ENCODE data around the gene TCEA3. TPM values are rescaled to one million over a fixed set of nuclear protein-coding genes. Genes with fewer than 3 reads are reported as not detected.

TCEA3 gene
- total and polyA plus RNA-seq, 2 of the 4 experiments (the other 2 are of a cell fraction), result 3.0 to 6.3 TPM

- H2BK5ac ChIP-seq (ENCODE audit: low read depth, low read length, poor library complexity, severe bottlenecking), result no peak overlapping the region
- no peak overlapping the region for H4K8ac ChIP-seq (ENCODE audit: low read depth in 2 of 2, low read length in 2 of 2)
- no TSS peak for BruUV-seq (replicated peaks)
- H3K18ac ChIP-seq (ENCODE audit: low read depth, low read length), result no peak overlapping the region
- 50% methylated on average over 2 of the region's 6 CpGs; no CpG with 5 or more reads in 1 of the 2 experiments for WGBS, 2 experiments (ENCODE audit: extremely low coverage in 2 of 2, insufficient read length in 1 of 2)
- no peaks in the 10 kb centered on the region for H4K20me1 ChIP-seq (ENCODE audit: insufficient read depth, low read length)
- ChIA-PET POLR2A (ENCODE audit: unreplicated experiment) (interaction anchor here (0.7 kb wide), 1 partner anchor 12 kb away, joined by 4 read pairs; no protein-coding TSS in a partner anchor), CTCF (no interaction called here)
- no peak overlapping the region for H4K5ac ChIP-seq (ENCODE audit: low read depth, low read length)
- no peaks in the 10 kb centered on the region for H3K27me3 ChIP-seq (ENCODE audit: control insufficient read depth, insufficient read depth, low read length)
- H2AK9ac ChIP-seq (replicated peaks; ENCODE audit: low read depth, low read length, poor library complexity), result no peak overlapping the region
- H3K4me2 ChIP-seq (ENCODE audit: low read depth, low read length), result no peak overlapping the region
- H2BK15ac ChIP-seq (ENCODE audit: low read depth, low read length), result no peak overlapping the region
- H2BK120ac ChIP-seq (ENCODE audit: low read depth, low read length), result no peak overlapping the region
- intact Hi-C loops (cut with micrococcal nuclease) (no loop called here), in situ Hi-C loops (cut with MboI; ENCODE audit: low sequenced_read_pairs) (no loop called here), dilution Hi-C loops (cut with HindIII; ENCODE audit: low sequenced_read_pairs, unreplicated experiment) (no loop called here)
- TF ChIP-seq, protein P1, sequence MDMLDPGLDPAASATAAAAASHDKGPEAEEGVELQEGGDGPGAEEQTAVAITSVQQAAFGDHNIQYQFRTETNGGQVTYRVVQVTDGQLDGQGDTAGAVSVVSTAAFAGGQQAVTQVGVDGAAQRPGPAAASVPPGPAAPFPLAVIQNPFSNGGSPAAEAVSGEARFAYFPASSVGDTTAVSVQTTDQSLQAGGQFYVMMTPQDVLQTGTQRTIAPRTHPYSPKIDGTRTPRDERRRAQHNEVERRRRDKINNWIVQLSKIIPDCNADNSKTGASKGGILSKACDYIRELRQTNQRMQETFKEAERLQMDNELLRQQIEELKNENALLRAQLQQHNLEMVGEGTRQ (IDR thresholded peaks at IDR 0.05; ENCODE audit: low read depth, low read length), result no peak
- TF ChIP-seq RAD21 (IDR thresholded peaks at IDR 0.05; ENCODE audit: low read length) (no peak), ELK1 (IDR thresholded peaks at IDR 0.05; ENCODE audit: borderline replicate concordance, low read depth, low read length) (no peak), FOS (IDR thresholded peaks at IDR 0.05; ENCODE audit: low read depth, low read length) (no peak)
- peaks cover 3% of the 10 kb centered on the region; the same call in 1 of the 2 replicates for H3K9me1 ChIP-seq (ENCODE audit: insufficient read depth, low read length)
- H2AFZ ChIP-seq (replicated peaks; ENCODE audit: low read length, poor library complexity), result no peak overlapping the region
- peaks cover 30% of the 10 kb centered on the region; the same call in 1 of the 2 replicates for H3K36me3 ChIP-seq (ENCODE audit: control insufficient read depth, insufficient read depth, low read length)
- H3K56ac ChIP-seq (ENCODE audit: extremely low read depth, insufficient read depth, low read length), result no peak overlapping the region
- no peak for DNase-seq
- H4K91ac ChIP-seq (ENCODE audit: insufficient read depth, low read depth, low read length), result no peak overlapping the region
- H2BK20ac ChIP-seq (ENCODE audit: low read depth, low read length), result no peak overlapping the region
- H3K79me1 ChIP-seq (ENCODE audit: low read depth in 1 of 2, low read length in 2 of 2), result no peaks in the 10 kb centered on the region; a peak in 1 of 4 replicates
- no peak overlapping the region for H3K4ac ChIP-seq (ENCODE audit: low read depth, low read length)
- H3K4me3 ChIP-seq (ENCODE audit: insufficient read depth, low read depth, low read length), result no peak overlapping the region
- no peaks in the 10 kb centered on the region for H3K9me3 ChIP-seq (ENCODE audit: control insufficient read depth, insufficient read depth, low read length)
- H3K4me1 ChIP-seq (ENCODE audit: control insufficient read depth, insufficient read depth, low read length), result peaks cover 6% of the 10 kb centered on the region; the same call in 1 of the 2 replicates
- ATAC-seq (ENCODE audit: low read depth), result no peak
- no peak overlapping the region for H3K23ac ChIP-seq (ENCODE audit: low read depth, low read length)
- no peak overlapping the region for H3K14ac ChIP-seq (replicated peaks; ENCODE audit: low read depth, low read length)
- no peak overlapping the region for H3K27ac ChIP-seq (ENCODE audit: insufficient read depth, low read length)
- H3K9ac ChIP-seq (ENCODE audit: low read depth, low read length), result no peak overlapping the region
- no peak overlapping the region for H2AK5ac ChIP-seq (ENCODE audit: low read depth, low read length)
Observed at GRCh38 chr1:23449306-23449705, 24.8 kb upstream of the TCEA3 start.

Data from IMR-90 (cell line).